Activated B cell treated with CpG ODN at 0.5 μM for 24 hours (primary cell): ENCODE data around the gene GRIP1. TPM values are rescaled to one million over a fixed set of nuclear protein-coding genes. Genes with fewer than 3 reads are reported as not detected.

Experiments
- ATAC-seq: fragments of 200-7000 bp; cut with Tn5 transposase; one replicate; pipeline ENCODE4 v1.10.0; 2021; ENCODE audit warnings: low read depth, mild to moderate bottlenecking, moderate library complexity
- CTCF ChIA-PET: fragments of 350-600 bp; sonication (Branson Sonifier 250); formaldehyde crosslinking; loops from one replicate; lab custom pipeline; 2021; ENCODE audit warnings: antibody characterized with exemption; lab: Charles Lee
- POLR2A ChIA-PET: fragments of 350-600 bp; sonication (Branson Sonifier 250); formaldehyde crosslinking; loops from one replicate; lab custom pipeline; 2021; ENCODE audit warnings: antibody characterized with exemption; lab: Charles Lee
- DNase-seq: peaks from one replicate; pipeline ENCODE4 v3.0.0; 2022
- H3K27ac Mint-ChIP-seq: one replicate; pipeline ENCODE4 v1.8.0; 2020; ENCODE audit warnings: mixed read lengths
- H3K27me3 Mint-ChIP-seq: one replicate; pipeline ENCODE4 v1.8.0; 2021; ENCODE audit warnings: mixed read lengths
- H3K36me3 Mint-ChIP-seq: one replicate; pipeline ENCODE4 v1.8.0; 2021; ENCODE audit warnings: low read depth, mixed read lengths
- H3K4me1 Mint-ChIP-seq: one replicate; pipeline ENCODE4 v1.8.0; 2021; ENCODE audit warnings: mixed read lengths
- H3K4me3 Mint-ChIP-seq: one replicate; pipeline ENCODE4 v1.8.0; 2020; ENCODE audit warnings: mild to moderate bottlenecking, mixed read lengths
- H3K9me3 Mint-ChIP-seq: one replicate; pipeline ENCODE4 v1.8.0; 2020; ENCODE audit warnings: mixed read lengths
- CTCF ChIP-seq: fragments of 200-600 bp; IDR thresholded peaks from one replicate; pipeline ENCODE4 v1.8.0; 2022; ENCODE audit warnings: antibody characterized with exemption, mild to moderate bottlenecking
- intact Hi-C: fragments of 100-400 bp; cut with micrococcal nuclease; formaldehyde crosslinking; loops from one replicate; pipeline ENCODE4 v1.15.1; 2024
- total RNA-seq: library from RNA; stranded (reverse); gene quantifications from 2 replicates; pipeline ENCODE4 v1.2.3, GENCODE V29; 2022

GRIP1 gene
- total RNA-seq, 1 donor from 2014 or later = 0.49 TPM

GRCh38 chr12:66664076-66664475 is 14.8 kb downstream of the GRIP1 start:
- DNase-seq = no peak
- Mint-ChIP-seq H3K27ac (no peak overlapping the region), H3K36me3 (no peaks in the 10 kb centered on the region), H3K4me3 (no peak overlapping the region), H3K9me3 (no peaks in the 10 kb centered on the region), H3K4me1 (peaks cover 46% of the 10 kb centered on the region), H3K27me3 (no peaks in the 10 kb centered on the region)
- no peak for ATAC-seq
- ChIA-PET POLR2A (interaction anchor here (2.0 kb wide), 1 partner anchor 18 kb away, joined by 10 read pairs; no protein-coding TSS in a partner anchor), CTCF (no interaction called here)
- intact Hi-C loops = loop anchor here (10.0 kb wide), 1 partner anchor 1499 kb away; the partner anchor contains the start of gene LEMD3
- no peak for TF ChIP-seq CTCF

GRCh38 chr12:66663611-66664010 is 15.3 kb downstream of the GRIP1 start:
- intact Hi-C loops = loop anchor here (2.0 to 10.0 kb wide), 3 partner anchors 19 to 1499 kb away; partner anchors contain the start of genes HELB and LEMD3
- H3K27ac Mint-ChIP-seq = no peak overlapping the region
- ChIA-PET POLR2A (interaction anchor here (1.3 to 2.0 kb wide), 2 partner anchors 14 to 19 kb away, joined by 4 to 10 read pairs; no protein-coding TSS in a partner anchor), CTCF (no interaction called here)
- ATAC-seq (no peak), DNase-seq (no peak)
- H3K4me1 Mint-ChIP-seq = peaks cover 46% of the 10 kb centered on the region
- H3K36me3 Mint-ChIP-seq = no peaks in the 10 kb centered on the region
- H3K4me3 Mint-ChIP-seq = no peak overlapping the region
- H3K9me3 Mint-ChIP-seq = no peaks in the 10 kb centered on the region
- no peaks in the 10 kb centered on the region for H3K27me3 Mint-ChIP-seq
- TF ChIP-seq CTCF = no peak

GRCh38 chr12:66662729-66663128 is 16.1 kb downstream of the GRIP1 start:
- ChIA-PET POLR2A (interaction anchor here (1.0 to 2.0 kb wide), 3 partner anchors 13 to 360 kb away, joined by 4 to 10 read pairs (median 5); no protein-coding TSS in a partner anchor), CTCF (interaction anchor here (1.3 kb wide), 1 partner anchor 30 kb away, joined by 3 read pairs; no protein-coding TSS in a partner anchor)
- peak overlapping the region; percentile 50 for H3K4me3 Mint-ChIP-seq
- DNase-seq (no peak), ATAC-seq (peak; percentile 4)
- H3K9me3 Mint-ChIP-seq = no peaks in the 10 kb centered on the region
- H3K27me3 Mint-ChIP-seq = no peaks in the 10 kb centered on the region
- peaks cover 46% of the 10 kb centered on the region for H3K4me1 Mint-ChIP-seq
- H3K27ac Mint-ChIP-seq = peak overlapping the region; percentile 30
- intact Hi-C loops = loop anchor here (1.0 to 10.0 kb wide), 6 partner anchors 20 to 1498 kb away; partner anchors contain the start of genes HELB, LEMD3 and TMBIM4
- H3K36me3 Mint-ChIP-seq = no peaks in the 10 kb centered on the region
- no peak for TF ChIP-seq CTCF

- intact Hi-C loops = loop anchor here (1.0 to 10.0 kb wide), 6 partner anchors 21 to 1497 kb away; partner anchors contain the start of genes HELB, LEMD3 and TMBIM4
- ATAC-seq (peak; percentile 95), DNase-seq (no peak)
- no peaks in the 10 kb centered on the region for H3K9me3 Mint-ChIP-seq
- peak overlapping the region; percentile 69 for H3K27ac Mint-ChIP-seq
- ChIA-PET POLR2A (interaction anchor here (1.0 to 2.0 kb wide), 2 partner anchors 20 to 359 kb away, joined by 5 to 10 read pairs; no protein-coding TSS in a partner anchor), CTCF (interaction anchor here (1.3 kb wide), 1 partner anchor 31 kb away, joined by 3 read pairs; no protein-coding TSS in a partner anchor)
- peak overlapping the region; percentile 50 for H3K4me3 Mint-ChIP-seq
- peaks cover 45% of the 10 kb centered on the region for H3K4me1 Mint-ChIP-seq
- H3K27me3 Mint-ChIP-seq = no peaks in the 10 kb centered on the region
- TF ChIP-seq CTCF = no peak
- H3K36me3 Mint-ChIP-seq = no peaks in the 10 kb centered on the region
Observed at GRCh38 chr12:66662179-66662578, 16.7 kb downstream of the GRIP1 start.

GRCh38 chr12:66661357-66661756 is 17.5 kb downstream of the GRIP1 start:
- H3K4me3 Mint-ChIP-seq = peak overlapping the region; percentile 50
- CTCF ChIA-PET = no interaction called here
- ATAC-seq (no peak), DNase-seq (no peak)
- H3K27ac Mint-ChIP-seq = peak overlapping the region; percentile 69
- POLR2A ChIA-PET = interaction anchor here (0.6 to 0.7 kb wide), 4 partner anchors 24 to 492 kb away, joined by 4 to 6 read pairs (median 4); no protein-coding TSS in a partner anchor
- no peaks in the 10 kb centered on the region for H3K36me3 Mint-ChIP-seq
- no peaks in the 10 kb centered on the region for H3K9me3 Mint-ChIP-seq
- peaks cover 43% of the 10 kb centered on the region for H3K4me1 Mint-ChIP-seq
- TF ChIP-seq CTCF = no peak
- intact Hi-C loops = loop anchor here (10.0 kb wide), 1 partner anchor 1497 kb away; the partner anchor contains the start of gene LEMD3
- H3K27me3 Mint-ChIP-seq = no peaks in the 10 kb centered on the region
